Measurements from ENCODE around the gene ACR.

GRCh38 chr22:50733521-50734342, 4.3 kb upstream of the ACR start:
- TF ChIP-seq CTCF (conservative IDR thresholded peaks at IDR 0.05; ENCODE audit: low read depth, low read length) (no peak), EZH2 (IDR thresholded peaks at IDR 0.05; ENCODE audit: borderline replicate concordance, low read depth, low read length, poor library complexity, severe bottlenecking) (no peak)
